ENCODE results near the gene CORIN. TPM values are rescaled to one million over a fixed set of nuclear protein-coding genes. Genes with fewer than 3 reads are reported as not detected.

Gene CORIN
- total RNA-seq, 4 donors from 2014 or later = 1.2 to 6.1 (median 2.5) TPM

- Histone ChIP-seq H3K27me3 (no peaks in the 10 kb centered on the region), H3K9me3 (peaks cover 8% of the 10 kb centered on the region), H3K36me3 (no peaks in the 10 kb centered on the region), H3K27ac (no peak overlapping the region), H3K4me1 (no peaks in the 10 kb centered on the region), H3K4me3 (no peak overlapping the region)
- 86% methylated on average over 5 of the region's 5 CpGs for WGBS
- no peak for DNase-seq (ENCODE audit: low spot score in 2 of 2)
- no peak for TF ChIP-seq POLR2AphosphoS5 (IDR thresholded peaks at IDR 0.05)
- TF ChIP-seq CTCF (IDR thresholded peaks at IDR 0.05) = no peak
- TF ChIP-seq EP300 (IDR thresholded peaks at IDR 0.05) = no peak
- no peak for TF ChIP-seq POLR2A (IDR thresholded peaks at IDR 0.05)
Observed at GRCh38 chr4:47752214-47752613, 85.7 kb downstream of the CORIN start.

DNA sequence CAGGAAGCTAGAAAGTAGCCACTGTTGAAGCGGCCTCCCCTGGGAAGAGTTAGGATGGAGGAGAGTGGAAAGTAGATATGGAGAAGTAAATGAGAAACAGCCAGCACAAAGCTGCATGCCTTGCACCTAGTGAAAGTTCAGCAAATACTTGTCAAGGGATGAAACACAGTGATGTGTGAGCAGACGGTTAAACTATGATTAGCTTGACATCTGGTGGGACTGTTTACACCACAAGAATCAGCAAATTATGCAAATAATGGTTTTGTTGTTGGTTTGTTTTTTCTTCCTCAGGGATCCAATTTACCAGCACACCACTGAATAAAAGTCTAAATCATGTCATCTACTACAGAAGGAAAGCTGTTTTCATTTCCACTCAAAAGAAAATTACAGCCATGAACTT is 87.1 kb downstream of the CORIN start:
- no peaks in the 10 kb centered on the region for H3K36me3 ChIP-seq
- no peaks in the 10 kb centered on the region for H3K4me1 ChIP-seq
- TF ChIP-seq POLR2AphosphoS5 (IDR thresholded peaks at IDR 0.05) (no peak), EP300 (IDR thresholded peaks at IDR 0.05) (no peak), CTCF (IDR thresholded peaks at IDR 0.05) (no peak), POLR2A (IDR thresholded peaks at IDR 0.05) (no peak)
- H3K9me3 ChIP-seq = peaks cover 8% of the 10 kb centered on the region
- no peaks in the 10 kb centered on the region for H3K27me3 ChIP-seq
- no peak overlapping the region for H3K4me3 ChIP-seq
- DNase-seq (ENCODE audit: low spot score in 2 of 2) = no peak
- 62% methylated on average over 2 of the region's 2 CpGs for WGBS
- H3K27ac ChIP-seq = no peak overlapping the region

DNA sequence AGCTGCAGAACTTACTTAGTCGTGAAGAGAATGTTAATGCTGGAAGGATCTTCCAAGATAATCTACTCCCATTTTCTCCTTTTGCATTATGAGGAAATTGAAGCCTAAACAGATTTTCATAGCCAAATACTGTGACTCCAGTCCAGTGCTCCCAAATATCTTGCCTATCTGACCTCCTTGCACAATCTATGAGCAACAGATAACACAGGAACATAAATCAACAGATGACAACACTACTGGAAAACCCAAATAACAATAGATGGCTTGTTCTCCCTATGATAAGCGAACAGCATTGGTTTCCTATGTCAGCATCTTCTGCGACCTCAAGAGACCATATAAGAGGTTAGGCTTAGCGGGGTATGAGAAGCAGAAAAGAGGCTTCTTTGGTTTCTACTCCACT is 88.0 kb downstream of the CORIN start:
- Histone ChIP-seq H3K4me3 (no peak overlapping the region), H3K9me3 (peaks cover 8% of the 10 kb centered on the region), H3K36me3 (no peaks in the 10 kb centered on the region), H3K27me3 (no peaks in the 10 kb centered on the region), H3K4me1 (no peaks in the 10 kb centered on the region), H3K27ac (no peak overlapping the region)
- DNase-seq (ENCODE audit: low spot score in 2 of 2) = no peak
- TF ChIP-seq POLR2AphosphoS5 (IDR thresholded peaks at IDR 0.05) (no peak), EP300 (IDR thresholded peaks at IDR 0.05) (no peak), POLR2A (IDR thresholded peaks at IDR 0.05) (no peak), CTCF (IDR thresholded peaks at IDR 0.05) (no peak)
- 88% methylated on average over 4 of the region's 4 CpGs for WGBS

DNA sequence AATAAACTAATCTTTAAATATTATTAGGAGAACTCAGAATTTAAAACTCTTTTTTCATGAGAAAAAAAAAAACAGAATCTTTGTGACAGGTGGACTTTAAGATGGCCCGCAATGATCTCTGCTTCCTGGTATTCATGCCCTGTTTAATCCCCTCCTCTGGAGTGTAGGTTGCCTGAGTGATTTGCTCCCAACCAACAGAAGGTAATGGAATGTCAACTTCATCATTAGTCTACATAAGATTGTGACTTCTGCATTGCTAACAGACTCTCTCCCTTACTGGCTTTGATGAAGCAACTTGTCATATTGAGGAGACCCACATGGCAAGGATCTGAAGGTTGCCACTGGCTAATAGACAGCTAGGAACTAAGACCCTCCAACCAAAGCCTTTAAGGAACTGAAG is 88.8 kb downstream of the CORIN start:
- TF ChIP-seq POLR2A (IDR thresholded peaks at IDR 0.05) = no peak
- TF ChIP-seq POLR2AphosphoS5 (IDR thresholded peaks at IDR 0.05) = no peak
- no peak for TF ChIP-seq CTCF (IDR thresholded peaks at IDR 0.05)
- TF ChIP-seq EP300 (IDR thresholded peaks at IDR 0.05) = no peak
- WGBS = 97% methylated on average over 1 of the region's 1 CpG
- H3K27me3 ChIP-seq = no peaks in the 10 kb centered on the region

GRCh38 chr4:47747846-47748494 is 89.9 kb downstream of the CORIN start:
- no peaks in the 10 kb centered on the region for H3K27me3 ChIP-seq
- WGBS = 90% methylated on average over 1 of the region's 1 CpG

More for the DNA sequence above, 88.8 kb downstream of the CORIN start:
- no peak overlapping the region for H3K27ac ChIP-seq
- no peak overlapping the region for H3K4me3 ChIP-seq
- H3K9me3 ChIP-seq = peaks cover 8% of the 10 kb centered on the region
- no peak for DNase-seq (ENCODE audit: low spot score in 2 of 2)
- H3K36me3 ChIP-seq = no peaks in the 10 kb centered on the region
- H3K4me1 ChIP-seq = no peaks in the 10 kb centered on the region

More at GRCh38 chr4:47747846-47748494, 89.9 kb downstream of the CORIN start:
- Histone ChIP-seq H3K4me1 (no peaks in the 10 kb centered on the region), H3K27ac (no peak overlapping the region), H3K4me3 (no peak overlapping the region), H3K9me3 (peaks cover 4% of the 10 kb centered on the region), H3K36me3 (no peaks in the 10 kb centered on the region)
- no peak for DNase-seq (ENCODE audit: low spot score in 2 of 2)
- TF ChIP-seq POLR2A (IDR thresholded peaks at IDR 0.05) (no peak), EP300 (IDR thresholded peaks at IDR 0.05) (no peak), POLR2AphosphoS5 (IDR thresholded peaks at IDR 0.05) (no peak), CTCF (IDR thresholded peaks at IDR 0.05) (no peak)

All from suprapubic skin (tissue), 4 donors.